GM21717 (cell line): Measurements from ENCODE around the gene ANO8.
A peak's percentile ranks its signal among the peaks of the same experiment; 100 is the strongest.

ENCODE experiments used
- ATAC-seq: cut with Tn5 transposase; IDR thresholded peaks from one replicate; pipeline ENCODE4 v1.9.1; 2021; ENCODE audit warnings: mild to moderate bottlenecking, moderate library complexity; ENCODE audit not compliant: unreplicated experiment

ANO8 gene

GRCh38 chr19:17348700-17349099 lies 14.0 kb upstream of the ANO8 start:
- ATAC-seq, result no peak

- ATAC-seq, result no peak
Measured at GRCh38 chr19:17347877-17348276, 13.2 kb upstream of the ANO8 start.

GRCh38 chr19:17347361-17347760 lies 12.7 kb upstream of the ANO8 start:
- ATAC-seq, result no peak

GRCh38 chr19:17346109-17346671 lies 11.5 kb upstream of the ANO8 start:
- ATAC-seq, result no peak

- ATAC-seq, result no peak
Measured at GRCh38 chr19:17341845-17342244, 7.2 kb upstream of the ANO8 start.

- no peak for ATAC-seq
Measured at GRCh38 chr19:17341386-17341785, 6.7 kb upstream of the ANO8 start.

- ATAC-seq, result no peak
Measured at GRCh38 chr19:17340871-17341357, 6.3 kb upstream of the ANO8 start.

- no peak for ATAC-seq
Measured at GRCh38 chr19:17340302-17340870, 5.7 kb upstream of the ANO8 start.

GRCh38 chr19:17339088-17339741 lies 4.6 kb upstream of the ANO8 start:
- no peak for ATAC-seq

- ATAC-seq, result no peak
Measured at GRCh38 chr19:17338433-17339078, 3.9 kb upstream of the ANO8 start.

GRCh38 chr19:17337675-17338432 lies 3.2 kb upstream of the ANO8 start:
- ATAC-seq, result no peak

- peak; percentile 58 for ATAC-seq
Measured at GRCh38 chr19:17336872-17337674, 2.4 kb upstream of the ANO8 start, which contains the start of gene GTPBP3. GTPBP3 (plus strand) TSS chr19:17337553; CDS start chr19:17337612, 59 bp downstream.

GRCh38 chr19:17335575-17335974 lies 920 bp upstream of the ANO8 start:
- ATAC-seq, result no peak

- ATAC-seq, result no peak
Measured at GRCh38 chr19:17333611-17334413, 843 bp downstream of the ANO8 start.

GRCh38 chr19:17332677-17333581 lies 1.7 kb downstream of the ANO8 start:
- no peak for ATAC-seq

- ATAC-seq, result no peak
Measured at GRCh38 chr19:17332360-17332676, 2.3 kb downstream of the ANO8 start.

- ATAC-seq, result no peak
Measured at GRCh38 chr19:17331045-17331558, 3.6 kb downstream of the ANO8 start.

- ATAC-seq, result no peak
Measured at GRCh38 chr19:17330262-17331044, 4.2 kb downstream of the ANO8 start.
